Measurements from ENCODE around the gene STEEP1. TPM values are rescaled to one million over a fixed set of nuclear protein-coding genes. Genes with fewer than 3 reads are reported as not detected.

STEEP1 gene
- polyA plus RNA-seq (2011; rRNA removed) (15.8 and 20.5 TPM in 2 replicates), polyA minus RNA-seq (2011; rRNA and poly(A)+ RNA removed) (10.4 and 13.3 TPM in 2 replicates)

DNA sequence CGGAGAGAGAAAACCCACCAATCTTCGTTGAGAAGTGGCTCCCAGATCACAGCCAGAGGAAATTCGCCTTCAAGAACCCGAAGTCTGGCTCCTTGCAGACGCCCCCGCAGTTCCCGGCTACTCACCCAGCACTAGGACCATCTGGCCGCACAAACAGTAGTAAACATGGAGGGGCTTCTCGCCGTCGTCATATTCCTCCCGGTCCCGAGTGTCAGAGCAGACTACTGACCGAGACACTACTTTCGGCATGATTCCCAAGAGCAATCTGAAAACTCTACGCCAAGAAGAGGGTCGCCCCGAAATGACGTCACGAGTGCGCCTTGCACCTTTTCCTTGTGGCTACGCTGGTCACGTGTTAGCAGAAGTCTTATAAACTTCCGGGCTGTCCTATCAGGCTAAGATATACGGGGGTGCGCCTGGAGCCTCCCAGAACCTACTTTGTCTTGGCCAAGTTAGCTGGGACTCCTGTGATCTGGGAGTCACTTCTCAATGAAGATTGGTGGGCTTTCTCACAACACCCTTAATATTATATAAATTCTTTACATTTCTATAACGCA, at the start of gene STEEP1:
STEEP1 (minus strand) TSS at position 303 of the 557 bp plus-strand sequence; CDS start at position 249, 54 bp downstream.
- ChIA-PET POLR2A (no interaction called here), CTCF (no interaction called here)
- Histone ChIP-seq H3K27me3 (ENCODE audit: control insufficient read depth, insufficient read depth, low read length) (no peaks in the 10 kb centered on the region), H3K4me3 (ENCODE audit: low read depth, low read length) (peak within 1 kb of the TSS; percentile 49), H3K36me3 (ENCODE audit: control insufficient read depth, insufficient read depth, low read length) (peaks cover 2% of the 10 kb centered on the region)
- TF ChIP-seq, protein P1, sequence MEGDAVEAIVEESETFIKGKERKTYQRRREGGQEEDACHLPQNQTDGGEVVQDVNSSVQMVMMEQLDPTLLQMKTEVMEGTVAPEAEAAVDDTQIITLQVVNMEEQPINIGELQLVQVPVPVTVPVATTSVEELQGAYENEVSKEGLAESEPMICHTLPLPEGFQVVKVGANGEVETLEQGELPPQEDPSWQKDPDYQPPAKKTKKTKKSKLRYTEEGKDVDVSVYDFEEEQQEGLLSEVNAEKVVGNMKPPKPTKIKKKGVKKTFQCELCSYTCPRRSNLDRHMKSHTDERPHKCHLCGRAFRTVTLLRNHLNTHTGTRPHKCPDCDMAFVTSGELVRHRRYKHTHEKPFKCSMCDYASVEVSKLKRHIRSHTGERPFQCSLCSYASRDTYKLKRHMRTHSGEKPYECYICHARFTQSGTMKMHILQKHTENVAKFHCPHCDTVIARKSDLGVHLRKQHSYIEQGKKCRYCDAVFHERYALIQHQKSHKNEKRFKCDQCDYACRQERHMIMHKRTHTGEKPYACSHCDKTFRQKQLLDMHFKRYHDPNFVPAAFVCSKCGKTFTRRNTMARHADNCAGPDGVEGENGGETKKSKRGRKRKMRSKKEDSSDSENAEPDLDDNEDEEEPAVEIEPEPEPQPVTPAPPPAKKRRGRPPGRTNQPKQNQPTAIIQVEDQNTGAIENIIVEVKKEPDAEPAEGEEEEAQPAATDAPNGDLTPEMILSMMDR (IDR thresholded peaks at IDR 0.05; ENCODE audit: insufficient read depth, low read depth, low read length), result no peak
- DNase-seq (ENCODE audit: low read depth), result peak; percentile 62

DNA sequence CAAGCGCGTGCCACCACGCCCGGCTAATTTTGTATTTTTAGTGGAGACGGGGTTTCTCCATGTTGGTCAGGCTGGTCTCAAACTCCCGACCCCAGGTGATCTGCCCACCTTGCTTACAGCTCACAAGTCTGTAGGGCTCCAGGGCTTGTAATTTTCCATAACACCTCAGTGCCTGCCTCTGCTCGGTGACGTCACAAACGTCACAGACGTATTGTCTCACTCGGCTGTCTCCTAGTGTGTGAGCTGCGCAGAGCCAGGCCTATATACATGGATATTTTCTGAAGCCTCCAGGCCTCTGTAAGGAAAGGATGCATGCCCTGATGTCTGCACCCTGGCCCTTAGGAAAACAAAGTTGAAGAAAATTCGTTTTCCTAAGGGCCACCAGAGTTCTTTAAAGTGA, 49.6 kb upstream of the STEEP1 start:
- H3K4me3 ChIP-seq (ENCODE audit: low read depth, low read length), result no peak overlapping the region
- H3K27me3 ChIP-seq (ENCODE audit: control insufficient read depth, insufficient read depth, low read length), result no peaks in the 10 kb centered on the region
- TF ChIP-seq, protein P1 (IDR thresholded peaks at IDR 0.05; ENCODE audit: insufficient read depth, low read depth, low read length), result no peak
- CTCF ChIA-PET, result no interaction called here
- POLR2A ChIA-PET, result no interaction called here
- no peak for DNase-seq (ENCODE audit: low read depth)
- no peaks in the 10 kb centered on the region for H3K36me3 ChIP-seq (ENCODE audit: control insufficient read depth, insufficient read depth, low read length)

DNA sequence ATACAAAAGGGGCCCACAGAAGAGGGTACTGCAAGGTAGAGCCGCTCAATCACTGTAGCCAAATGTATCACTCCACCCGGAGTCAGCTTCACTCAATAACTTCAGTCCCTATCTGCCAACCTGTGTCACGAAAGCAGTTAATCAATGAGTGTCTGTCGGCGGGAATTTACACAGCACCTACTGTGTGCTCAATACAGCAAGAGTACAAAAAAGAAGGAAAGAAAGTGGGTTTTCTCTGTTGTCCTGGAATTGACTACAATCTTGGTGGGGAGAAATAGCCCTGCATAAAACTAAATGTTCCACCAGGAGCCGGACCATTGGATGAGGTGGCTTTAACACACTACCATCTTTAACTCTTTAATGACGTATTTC, 41.8 kb upstream of the STEEP1 start:
- H3K4me3 ChIP-seq (ENCODE audit: low read depth, low read length), result peak overlapping the region; percentile 75
- POLR2A ChIA-PET, result interaction anchor here (0.5 kb wide), 1 partner anchor 32 kb away, joined by 3 read pairs; no protein-coding TSS in a partner anchor
- no peaks in the 10 kb centered on the region for H3K27me3 ChIP-seq (ENCODE audit: control insufficient read depth, insufficient read depth, low read length)
- no peak for DNase-seq (ENCODE audit: low read depth)
- no peaks in the 10 kb centered on the region for H3K36me3 ChIP-seq (ENCODE audit: control insufficient read depth, insufficient read depth, low read length)
- TF ChIP-seq, protein P1 (IDR thresholded peaks at IDR 0.05; ENCODE audit: insufficient read depth, low read depth, low read length), result no peak
- CTCF ChIA-PET, result interaction anchor here (1.5 kb wide), 1 partner anchor 123 kb away, joined by 4 read pairs; no protein-coding TSS in a partner anchor

DNA sequence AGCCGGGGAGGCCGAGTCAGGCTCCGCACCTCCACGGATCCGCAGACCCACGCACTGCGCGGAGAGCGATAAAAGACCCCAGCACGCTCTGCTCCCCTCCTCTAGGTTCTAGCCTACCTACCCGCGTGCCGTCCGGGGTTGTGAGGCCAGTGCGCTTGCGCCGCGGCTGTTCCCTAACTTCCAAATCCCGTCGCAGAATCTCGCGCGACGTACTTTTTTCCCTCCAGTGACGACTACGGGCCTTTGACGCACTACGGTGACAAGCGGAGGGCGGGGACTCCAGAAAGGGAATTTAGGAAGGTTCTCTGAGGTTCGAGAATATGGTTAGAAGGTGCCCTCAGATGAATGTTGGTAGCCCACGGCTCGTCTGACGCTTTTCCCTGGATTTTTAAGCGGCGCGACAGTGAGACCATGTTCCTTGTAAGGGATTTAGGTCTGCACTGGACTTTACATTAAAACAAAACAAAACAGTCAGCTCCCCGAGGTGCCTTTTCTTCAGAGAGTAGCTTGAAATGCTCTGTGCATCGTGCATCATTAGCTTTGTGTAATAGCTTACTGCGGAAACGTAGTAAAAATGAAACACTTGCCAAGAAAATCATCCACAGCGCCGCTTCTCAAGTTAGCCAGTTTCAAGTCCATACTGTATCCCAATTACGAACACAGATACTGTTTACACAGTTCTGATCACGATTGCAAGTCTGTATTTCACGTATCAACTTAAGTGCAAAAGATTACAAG, 41.2 kb upstream of the STEEP1 start, which contains the start of gene NKRF:
NKRF (minus strand) TSS at position 145 of the 738 bp plus-strand sequence.
- Histone ChIP-seq H3K27me3 (ENCODE audit: control insufficient read depth, insufficient read depth, low read length) (no peaks in the 10 kb centered on the region), H3K4me3 (ENCODE audit: low read depth, low read length) (peak within 1 kb of the TSS; percentile 75), H3K36me3 (ENCODE audit: control insufficient read depth, insufficient read depth, low read length) (no peaks in the 10 kb centered on the region)
- ChIA-PET CTCF (interaction anchor here (0.5 to 1.5 kb wide), 2 partner anchors 12 to 123 kb away, joined by 3 to 4 read pairs; no protein-coding TSS in a partner anchor), POLR2A (interaction anchor here (0.5 to 1.4 kb wide), 2 partner anchors 32 to 185 kb away, joined by 3 read pairs; partner anchors contain the start of gene RPL39)
- peak; percentile 51 for DNase-seq (ENCODE audit: low read depth)
- TF ChIP-seq, protein P1 (IDR thresholded peaks at IDR 0.05; ENCODE audit: insufficient read depth, low read depth, low read length), result no peak

All from BJ (cell line).